K562 (cell line): ENCODE data around the gene LAIR2. TPM values are rescaled to one million over a fixed set of nuclear protein-coding genes. Genes with fewer than 3 reads are reported as not detected.

Experiments used
- ATAC-seq: fragments of 200-7000 bp; cut with Tn5 transposase; 3 replicates; pipeline ENCODE4 v1.9.1; 2020; ENCODE audit warnings: moderate library complexity
- BruUV-seq: library from RNA; stranded (reverse); fragments of 400-500 nt; replicated peaks from 2 replicates; lab custom pipeline; 2021; lab: Mats Ljungman, UMichigan
- CTCF ChIA-PET: fragments of 300-600 bp; formaldehyde crosslinking; extraction: SDS; loops from one replicate; lab custom pipeline; 2021; ENCODE audit warnings: low intra/inter-chr PET ratio; lab: Yijun Ruan, JAX
- POLR2A ChIA-PET: fragments of 300-600, 350-650 bp; sonication (Branson Sonifier 250); formaldehyde crosslinking; extraction: SDS; loops from one replicate; lab custom pipeline; 2021; ENCODE audit warnings: antibody characterized with exemption, inconsistent platforms; lab: Yijun Ruan, JAX
- DNase-seq, 4 experiments: peaks; one replicate each; pipeline versions ENCODE4 v3.0.0 to v3.0.0-alpha.2; 2011 to 2018; ENCODE audit warnings: low spot score in 3 of 4, mixed read lengths in 3 of 4; ENCODE audit errors: extremely low read depth in 1 of 4
- FAIRE-seq: peaks from 2 replicates; lab custom pipeline; 2011; peaks lifted over from hg19 to GRCh38; lab: Jason Lieb, UNC
- H2AFZ ChIP-seq: 2 replicates; pipeline ENCODE4 v1.6.0; 2011; ENCODE audit warnings: low read depth, low read length, control low read depth, inconsistent platforms
- H3K27ac ChIP-seq: fragments of 200-600 bp; 3 replicates; pipeline ENCODE4 v1.8.0; 2011; ENCODE audit warnings: low read depth, mild to moderate bottlenecking, control low read depth, inconsistent platforms, low read length, moderate library complexity, mixed read lengths; ENCODE audit errors: extremely low read depth
- H3K27me3 ChIP-seq, 2 experiments: fragments of 300-600 bp in 1 of 2; 2 replicates in 1 of 2; 3 replicates in 1 of 2; pipeline versions ENCODE4 v1.6.0 to v1.8.0; 2011; ENCODE audit warnings: inconsistent platforms in 2 of 2, low read length in 2 of 2, mild to moderate bottlenecking in 1 of 2, mixed read lengths in 1 of 2, moderate library complexity in 1 of 2; ENCODE audit not compliant: control insufficient read depth in 2 of 2, insufficient read depth in 2 of 2
- H3K36me3 ChIP-seq: fragments of 300-600 bp; 3 replicates; pipeline ENCODE4 v1.8.0; 2011; ENCODE audit warnings: mild to moderate bottlenecking, low read length, inconsistent platforms; ENCODE audit not compliant: control insufficient read depth, insufficient read depth
- H3K4me1 ChIP-seq, 2 experiments: fragments of 200-600 bp in 1 of 2; replicated peaks in 1 of 2; 2 replicates in 1 of 2; 3 replicates in 1 of 2; pipeline versions ENCODE4 v1.5.1 to v1.8.0; 2011; ENCODE audit warnings: inconsistent platforms in 2 of 2, low read length in 2 of 2, mild to moderate bottlenecking in 1 of 2, mixed read lengths in 1 of 2, moderate library complexity in 1 of 2; ENCODE audit not compliant: control insufficient read depth in 2 of 2, insufficient read depth in 2 of 2
- H3K4me2 ChIP-seq: 2 replicates; pipeline ENCODE4 v1.6.1; 2011; ENCODE audit warnings: low read length, control low read depth, inconsistent platforms, mixed read lengths; ENCODE audit not compliant: insufficient read depth
- H3K4me3 ChIP-seq: fragments of 200-600 bp; sonication (generic), shearing (Covaris generic); 2 replicates; pipeline ENCODE4 v1.5.1; 2016; ENCODE audit warnings: control low read depth, inconsistent platforms
- H3K79me2 ChIP-seq: fragments of 200-600 bp; 3 replicates; pipeline ENCODE4 v1.8.0; 2011; ENCODE audit warnings: low read length, inconsistent platforms; ENCODE audit not compliant: control insufficient read depth, insufficient read depth
- H3K9ac ChIP-seq, 2 experiments: 2 replicates each; pipeline versions ENCODE4 v1.6.0 to v1.6.1; 2011; ENCODE audit warnings: low read depth in 2 of 2, low read length in 2 of 2, control low read depth in 1 of 2, inconsistent platforms in 1 of 2, mild to moderate bottlenecking in 1 of 2, mixed read lengths in 1 of 2; ENCODE audit not compliant: insufficient read depth in 1 of 2
- H3K9me1 ChIP-seq: one replicate; pipeline ENCODE4 v1.6.0; 2011; ENCODE audit warnings: inconsistent platforms, mild to moderate bottlenecking, low read length, moderate library complexity; ENCODE audit not compliant: control insufficient read depth, insufficient read depth
- H3K9me3 ChIP-seq: replicated peaks from 2 replicates; pipeline ENCODE4 v1.5.1; 2011; ENCODE audit warnings: low read depth, low read length, inconsistent platforms; ENCODE audit not compliant: control insufficient read depth, insufficient read depth
- H4K20me1 ChIP-seq: replicated peaks from 2 replicates; pipeline ENCODE4 v1.6.1; 2011; ENCODE audit warnings: low read length, inconsistent platforms, mixed read lengths; ENCODE audit not compliant: control insufficient read depth, insufficient read depth
- FIP1L1 ChIP-seq: fragments of 200-400 bp; formaldehyde crosslinking; IDR thresholded peaks from 2 replicates; pipeline ENCODE4 v1.6.1; 2018; ENCODE audit warnings: mild to moderate bottlenecking, low read depth, low read length; ENCODE audit not compliant: poor library complexity, severe bottlenecking
- POLR2AphosphoS5 ChIP-seq: IDR thresholded peaks from 2 replicates; pipeline ENCODE4 v1.6.1; 2011; ENCODE audit warnings: mild to moderate bottlenecking, low read depth, low read length, moderate library complexity; ENCODE audit not compliant: control insufficient read depth, insufficient read depth
- POLR2G ChIP-seq: fragments of 200-400 bp; formaldehyde crosslinking; IDR thresholded peaks from 2 replicates; pipeline ENCODE4 v1.6.1; 2017; ENCODE audit warnings: low read depth, mild to moderate bottlenecking, antibody characterized with exemption, low read length, moderate library complexity
- RBFOX2 ChIP-seq: fragments of 200-400 bp; formaldehyde crosslinking; IDR thresholded peaks from 2 replicates; pipeline ENCODE4 v1.6.1; 2017; ENCODE audit warnings: low read depth, mild to moderate bottlenecking, low read length, moderate library complexity
- ZNF140 ChIP-seq: fragments of 250-450 bp; sonication (Bioruptor Pico); IDR thresholded peaks from 2 replicates; pipeline ENCODE4 v1.8.0; 2021; ENCODE audit warnings: moderate library complexity, mild to moderate bottlenecking, inconsistent platforms
- WGBS: fragments of 100-300 bp; shearing (Covaris generic); methylation state at CpG from one replicate; pipeline ENCODE4 v1.1.6; 2016; ENCODE audit warnings: low coverage, mixed read lengths; ENCODE audit not compliant: insufficient coverage; ENCODE audit errors: missing lambda C conversion rate; 5-methylcytosine and 5-hydroxymethylcytosine counted together
- in situ Hi-C: fragments of 300-500 bp; cut with MboI; formaldehyde crosslinking; loops from 4 replicates; pipeline ENCODE4 v1.15.0; 2018; ENCODE audit warnings: inconsistent platforms, mixed read lengths
- intact Hi-C: fragments of 100-400 bp; cut with micrococcal nuclease; formaldehyde crosslinking; loops from 2 replicates; pipeline ENCODE4 v1.14.2; 2022
- polyA plus RNA-seq, 8 experiments: library from polyadenylated mRNA; depleted of rRNA in 4 of 8; stranded (reverse) in 5 of 8; unstranded in 3 of 8; fragments of >200 nt; fragmentation: Nextera tagmentation in 2 of 8; fragmentation: Illumina TruSeq in 1 of 8; extraction: Ambion mirVana in 2 of 8; extraction: Trizol in 1 of 8; gene quantifications; 2 replicates each; pipeline versions ENCODE4 v1.2.1 to v1.2.3, GENCODE V29; 2011 to 2014; ENCODE audit warnings: inconsistent platforms in 1 of 8, missing spikeins in 1 of 8
- total RNA-seq, 7 experiments: library from RNA; depleted of rRNA in 6 of 7; stranded (reverse); fragments of >200 nt in 6 of 7; fragmentation: Illumina TruSeq in 2 of 7; extraction: Trizol in 2 of 7; gene quantifications; 2 replicates each; pipeline versions ENCODE4 v1.2.1 to v1.2.3, GENCODE V29; 2011 to 2021; ENCODE audit warnings: low replicate concordance in 1 of 7
- TF ChIP-seq, protein P1 (sequence below), 3 experiments: fragments of 200-800 bp in 1 of 3; sonication (Bioruptor generic) in 1 of 3; sonication (generic) in 1 of 3; formaldehyde crosslinking in 1 of 3; IDR thresholded peaks; 2 replicates each; pipeline versions ENCODE4 v1.6.1 to v1.8.0; 2016 to 2022; ENCODE audit warnings: mild to moderate bottlenecking in 2 of 3, missing compliant biosample characterization in 2 of 3, missing genetic modification characterization in 2 of 3, missing genetic modification reagents in 1 of 3

Gene LAIR2
- total and polyA plus RNA-seq, 9 of the 15 experiments (the other 6 are each of a cell fraction or from before 2014, with no cell fraction given), result not detected

DNA sequence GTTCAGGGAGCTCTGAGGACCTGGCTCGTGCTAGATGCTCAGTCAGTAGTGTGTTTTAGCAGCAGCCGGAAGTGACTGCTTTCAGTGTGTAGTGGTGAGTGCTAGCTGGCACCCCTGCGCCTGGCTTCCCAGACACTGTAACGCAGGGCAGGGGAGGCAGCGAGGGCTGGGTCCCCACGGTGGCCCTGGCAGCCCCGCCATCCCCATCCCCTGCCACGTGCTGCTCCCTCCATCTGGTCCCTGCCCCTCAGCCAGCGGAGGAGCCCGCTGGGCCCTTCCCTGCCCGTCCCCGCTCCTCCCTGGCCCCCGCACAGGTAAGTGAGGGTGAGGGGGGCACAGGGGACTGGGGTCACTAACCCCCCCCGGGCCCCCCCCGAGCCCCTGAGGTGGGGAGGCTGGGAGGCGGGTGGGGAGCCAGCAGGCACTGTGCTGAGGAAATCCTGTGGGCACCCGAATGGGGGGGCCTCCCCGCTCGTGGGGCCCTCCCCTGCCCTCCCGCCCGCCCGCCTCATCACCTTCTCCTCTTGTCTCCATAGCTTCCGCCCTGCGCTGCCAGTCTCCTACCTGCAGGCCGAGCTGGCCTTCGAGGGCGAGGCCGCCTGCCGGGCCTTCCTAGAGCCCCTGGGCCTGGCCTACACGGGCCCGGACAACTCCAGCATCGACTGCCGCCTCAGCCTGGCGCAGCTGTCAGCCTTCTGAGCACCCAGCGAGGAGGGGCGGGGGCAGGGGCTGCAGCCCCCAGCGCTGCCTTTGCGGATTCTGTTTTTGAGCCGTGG lies 42.2 kb upstream of the LAIR2 start:
- Histone ChIP-seq H3K79me2 (no peaks in the 10 kb centered on the region), H3K9ac (no peak overlapping the region), H4K20me1 (peaks cover 14% of the 10 kb centered on the region; the same call in 1 of the 2 replicates), H3K4me2 (no peak overlapping the region), H3K4me1 (peaks cover 0 to 39% of the 10 kb centered on the region in 2 experiments; a peak in 2 of 5 replicates), H3K27me3 (no peaks in the 10 kb centered on the region), H3K4me3 (no peak overlapping the region), H3K9me1 (peaks cover 2% of the 10 kb centered on the region), H3K27ac (no peak overlapping the region), H3K9me3 (no peaks in the 10 kb centered on the region), H3K36me3 (peaks cover 70% of the 10 kb centered on the region), H2AFZ (no peak overlapping the region)
- DNase-seq (peak in 2 of 4 experiments; percentile 8), ATAC-seq (no peak), FAIRE-seq (no peak)
- POLR2A ChIA-PET, result interaction anchor here (1.6 to 1.7 kb wide), 2 partner anchors 12 to 13 kb away, joined by 5 to 15 read pairs; partner anchors contain the start of genes CDC42EP5 and LENG8
- in situ Hi-C loops (no loop called here), intact Hi-C loops (no loop called here)
- no peak for TF ChIP-seq ZNF140 (CRISPR knock-in tag)
- TF ChIP-seq RBFOX2, result peak; percentile 53
- no peak for TF ChIP-seq FIP1L1
- peak; percentile 66 for TF ChIP-seq POLR2G
- TF ChIP-seq, protein P1, sequence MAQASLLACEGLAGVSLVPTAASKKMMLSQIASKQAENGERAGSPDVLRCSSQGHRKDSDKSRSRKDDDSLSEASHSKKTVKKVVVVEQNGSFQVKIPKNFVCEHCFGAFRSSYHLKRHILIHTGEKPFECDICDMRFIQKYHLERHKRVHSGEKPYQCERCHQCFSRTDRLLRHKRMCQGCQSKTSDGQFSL (CRISPR knock-in tag; IDR thresholded peaks at IDR 0.05), result 0 out of 2 replicates have a peak, but pooled peaks have one; percentile 41
- TF ChIP-seq, protein P1 (tag; IDR thresholded peaks at IDR 0.05), result no peak
- TF ChIP-seq POLR2AphosphoS5, result 0 out of 2 replicates have a peak, but pooled peaks have one; percentile 23
- 98% methylated on average over 19 of the region's 39 CpGs for WGBS
- CTCF ChIA-PET, result no interaction called here
- no TSS peak for BruUV-seq
